T-cell (primary cell): Measurements from ENCODE around the gene DLGAP1. TPM values are rescaled to one million over a fixed set of nuclear protein-coding genes. Genes with fewer than 3 reads are reported as not detected.

Experiments
- ATAC-seq, 4 experiments: fragments of 200-7000 bp in 3 of 4; fragments of 150-1000 bp in 1 of 4; cut with Tn5 transposase; replicated peaks in 1 of 4; 1 replicate in 3 of 4; 2 replicates in 1 of 4; pipeline ENCODE4 v1.10.0; 2021; ENCODE audit warnings: moderate library complexity in 3 of 4, mild to moderate bottlenecking in 2 of 4, moderate number of reproducible peaks in 1 of 4
- CTCF ChIA-PET, 2 donors: fragments of 300-600 bp; sonication (Branson Sonifier 250); formaldehyde crosslinking; loops; one replicate each; lab custom pipeline; 2022; ENCODE audit warnings: antibody characterized with exemption in 2 of 2; lab: Charles Lee
- POLR2A ChIA-PET, 2 donors: fragments of 300-600 bp; sonication (Branson Sonifier 250); formaldehyde crosslinking; loops; one replicate each; lab custom pipeline; 2022; ENCODE audit warnings: antibody characterized with exemption in 2 of 2; lab: Charles Lee
- DNase-seq, 35 experiments: peaks; one replicate each; pipeline versions ENCODE4 v3.0.0 to v3.0.0-alpha.2; 2013 to 2023
- H3K27ac ChIP-seq: one replicate; pipeline ENCODE4 v1.5.1; 2013; ENCODE audit warnings: low read length
- H3K27me3 ChIP-seq, 2 experiments: replicated peaks in 1 of 2; 1 replicate in 1 of 2; 2 replicates in 1 of 2; pipeline versions ENCODE4 v1.6.1 to v1.7.0; 2013; ENCODE audit warnings: low read length in 1 of 2, mixed read lengths in 1 of 2; ENCODE audit not compliant: control insufficient read depth in 2 of 2, insufficient read depth in 2 of 2; ENCODE audit errors: extremely low read depth in 1 of 2
- H3K36me3 ChIP-seq, 2 donors: 1 replicate in 1 of 2; 2 replicates in 1 of 2; pipeline versions ENCODE4 v1.6.1 to v1.7.0; 2013; ENCODE audit warnings: low read length in 1 of 2; ENCODE audit not compliant: control insufficient read depth in 2 of 2, insufficient read depth in 1 of 2; ENCODE audit errors: extremely low read depth in 1 of 2
- H3K4me1 ChIP-seq, 2 experiments: 1 replicate in 1 of 2; 2 replicates in 1 of 2; pipeline versions ENCODE4 v1.6.1 to v1.7.0; 2013; ENCODE audit warnings: low read length in 2 of 2, mixed read lengths in 1 of 2; ENCODE audit not compliant: insufficient read depth in 2 of 2, control insufficient read depth in 1 of 2; ENCODE audit errors: extremely low read depth in 1 of 2
- H3K4me3 ChIP-seq, 2 donors: 1 replicate in 1 of 2; 2 replicates in 1 of 2; pipeline versions ENCODE4 v1.5.1 to v1.7.0; 2013; ENCODE audit warnings: mild to moderate bottlenecking in 2 of 2, low read length in 1 of 2, moderate library complexity in 1 of 2; ENCODE audit not compliant: control insufficient read depth in 1 of 2; ENCODE audit errors: extremely low read depth in 1 of 2
- H3K9me3 ChIP-seq: 2 replicates; pipeline ENCODE4 v1.7.0; 2013
- H3K27ac Mint-ChIP-seq, 2 donors: one replicate each; pipeline ENCODE4 v1.8.0; 2020 to 2021; ENCODE audit warnings: mild to moderate bottlenecking in 2 of 2, mixed read lengths in 2 of 2
- H3K27me3 Mint-ChIP-seq, 2 donors: one replicate each; pipeline ENCODE4 v1.8.0; 2021 to 2022; ENCODE audit warnings: mixed read lengths in 2 of 2
- H3K36me3 Mint-ChIP-seq: one replicate; pipeline ENCODE4 v1.8.0; 2021; ENCODE audit warnings: mixed read lengths
- H3K4me1 Mint-ChIP-seq, 3 donors: one replicate each; pipeline ENCODE4 v1.8.0; 2020 to 2022; ENCODE audit warnings: mixed read lengths in 3 of 3, mild to moderate bottlenecking in 1 of 3
- H3K4me3 Mint-ChIP-seq, 3 donors: one replicate each; pipeline ENCODE4 v1.8.0; 2020 to 2022; ENCODE audit warnings: mild to moderate bottlenecking in 3 of 3, mixed read lengths in 3 of 3, moderate library complexity in 3 of 3
- H3K9me3 Mint-ChIP-seq, 3 donors: one replicate each; pipeline ENCODE4 v1.8.0; 2020 to 2022; ENCODE audit warnings: mixed read lengths in 3 of 3
- WGBS: methylation state at CpG from one replicate; pipeline ENCODE4 v1.1.5; 2013; ENCODE audit warnings: missing lambda C conversion rate; ENCODE audit not compliant: insufficient coverage; 5-methylcytosine and 5-hydroxymethylcytosine counted together
- total RNA-seq, 35 experiments: library from RNA in 6 of 35; stranded (reverse) in 6 of 35; fragments of 120-200 nt in 1 of 35; gene quantifications; one replicate each; pipeline versions ENCODE4 v1.2.1 to v1.2.4 and lab custom pipeline; 2013 to 2026

DLGAP1 gene
- total RNA-seq, 5 donors from 2014 or later (not counting 1 experiment from before 2014, with no cell fraction given): 0.25 to 1.8 (median 0.26) TPM

DNA sequence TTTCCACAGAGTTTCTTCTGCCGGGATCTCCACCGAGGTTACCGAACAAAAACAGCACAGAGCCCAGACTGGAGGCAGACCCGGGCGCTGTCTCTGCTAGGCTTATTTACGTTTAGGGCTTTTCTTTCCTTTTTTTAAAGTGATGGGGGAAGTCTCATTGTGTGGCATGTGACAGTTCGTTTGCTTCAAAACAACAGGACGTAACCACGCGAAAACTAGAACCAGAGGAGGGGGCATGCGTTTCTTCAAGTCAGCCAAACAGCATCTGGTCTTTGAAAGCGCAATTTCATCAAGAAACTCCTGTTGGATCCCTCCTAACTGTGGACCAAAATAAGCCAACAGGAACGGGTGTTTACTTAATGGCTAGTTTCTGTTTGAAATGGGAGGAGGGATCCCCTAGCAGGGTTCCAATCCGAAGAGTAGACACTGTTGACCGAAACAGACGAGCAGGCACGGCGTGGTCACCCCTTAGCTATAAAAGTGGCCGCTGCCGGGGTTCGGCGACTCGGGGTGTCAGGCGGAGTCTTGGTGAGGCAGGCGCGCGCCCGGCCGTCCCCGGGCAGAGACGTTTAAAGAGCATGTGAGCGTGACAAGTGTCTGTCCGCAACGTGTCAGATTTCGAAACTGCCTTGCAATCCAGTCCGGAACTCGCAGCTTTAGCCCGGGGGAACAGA, 1006.1 kb downstream of the DLGAP1 start:
- Mint-ChIP-seq H3K9me3 (no peaks in the 10 kb centered on the region), H3K36me3 (no peaks in the 10 kb centered on the region), H3K4me1 (peaks cover 27 to 43% (median 36%) of the 10 kb centered on the region in 3 donors), H3K4me3 (peak overlapping the region; percentile 91 to 95 (median 94)), H3K27ac (peak overlapping the region; percentile 99), H3K27me3 (no peaks in the 10 kb centered on the region)
- ChIA-PET POLR2A (interaction anchor here (0.6 to 3.1 kb wide), 12 partner anchors 9 to 812 kb away, joined by 3 to 28 read pairs (median 4); no protein-coding TSS in a partner anchor), CTCF (interaction anchor here (0.6 to 2.7 kb wide), 5 partner anchors 9 to 145 kb away, joined by 4 to 20 read pairs (median 6); no protein-coding TSS in a partner anchor)
- ATAC-seq (peak; percentile 49 to 63 (median 50)), DNase-seq (peak; percentile 39 to 91 (median 78))
- H3K4me3 ChIP-seq: peak overlapping the region; percentile 70 to 85
- H3K27ac ChIP-seq: peak overlapping the region; percentile 100
- H3K27me3 ChIP-seq: no peaks in the 10 kb centered on the region
- H3K4me1 ChIP-seq: peaks cover 16 to 63% of the 10 kb centered on the region in 2 experiments
- under 1% methylated on average over 29 of the region's 38 CpGs for WGBS
- no peaks in the 10 kb centered on the region for H3K9me3 ChIP-seq
- no peaks in the 10 kb centered on the region for H3K36me3 ChIP-seq

GRCh38 chr18:3447895-3448837, 1006.9 kb downstream of the DLGAP1 start:
- Histone ChIP-seq H3K4me1 (peaks cover 11 to 56% of the 10 kb centered on the region in 2 experiments), H3K9me3 (no peaks in the 10 kb centered on the region), H3K4me3 (peak overlapping the region; percentile 70 to 85), H3K27ac (peak overlapping the region; percentile 100), H3K36me3 (no peaks in the 10 kb centered on the region), H3K27me3 (no peaks in the 10 kb centered on the region)
- Mint-ChIP-seq H3K36me3 (no peaks in the 10 kb centered on the region), H3K27me3 (no peaks in the 10 kb centered on the region), H3K4me3 (peak overlapping the region; percentile 91 to 95 (median 94)), H3K9me3 (no peaks in the 10 kb centered on the region), H3K4me1 (peaks cover 18 to 35% (median 31%) of the 10 kb centered on the region in 3 donors), H3K27ac (peak overlapping the region; percentile 99)
- ChIA-PET CTCF (interaction anchor here (0.6 to 2.7 kb wide), 19 partner anchors 8 to 467 kb away, joined by 3 to 20 read pairs (median 4); no protein-coding TSS in a partner anchor), POLR2A (interaction anchor here (0.5 to 3.1 kb wide), 20 partner anchors 10 to 812 kb away, joined by 3 to 28 read pairs (median 5); no protein-coding TSS in a partner anchor)
- under 1% methylated on average over 56 of the region's 63 CpGs for WGBS
- DNase-seq: peak; percentile 59 to 92 (median 84)
- ATAC-seq: peak; percentile 41 to 63 (median 48)

- Mint-ChIP-seq H3K27ac (peak overlapping the region; percentile 99), H3K9me3 (no peaks in the 10 kb centered on the region), H3K36me3 (no peaks in the 10 kb centered on the region), H3K27me3 (no peaks in the 10 kb centered on the region), H3K4me1 (peaks cover 10 to 26% (median 22%) of the 10 kb centered on the region in 3 donors), H3K4me3 (peak overlapping the region; percentile 91 to 95 (median 94))
- ChIA-PET POLR2A (interaction anchor here (0.6 to 3.1 kb wide), 11 partner anchors 9 to 484 kb away, joined by 3 to 28 read pairs (median 6); no protein-coding TSS in a partner anchor), CTCF (interaction anchor here (0.6 to 2.7 kb wide), 16 partner anchors 9 to 466 kb away, joined by 3 to 20 read pairs (median 4); no protein-coding TSS in a partner anchor)
- Histone ChIP-seq H3K27ac (peak overlapping the region; percentile 100), H3K4me3 (peak overlapping the region; percentile 70 to 85), H3K27me3 (no peaks in the 10 kb centered on the region), H3K4me1 (peaks cover 10 to 47% of the 10 kb centered on the region in 2 experiments), H3K36me3 (no peaks in the 10 kb centered on the region), H3K9me3 (no peaks in the 10 kb centered on the region)
- ATAC-seq (no peak), DNase-seq (peak in 11 of 35 experiments; percentile 6 to 41 (median 18))
- 21% methylated on average over 9 of the region's 22 CpGs for WGBS
Observed at GRCh38 chr18:3447068-3447894, 1007.8 kb downstream of the DLGAP1 start.
